Measurements from ENCODE around the gene LZTR1. TPM values are rescaled to one million over a fixed set of nuclear protein-coding genes. Genes with fewer than 3 reads are reported as not detected.

The LZTR1 gene
- total RNA-seq, 1 donor from 2014 or later, result 16.7 TPM

GRCh38 chr22:20957102-20957682, 24.9 kb upstream of the LZTR1 start:
- DNase-seq (ENCODE audit: low read depth), result no peak

GRCh38 chr22:20957683-20958431, 24.2 kb upstream of the LZTR1 start:
- no peak for DNase-seq (ENCODE audit: low read depth)
- peak overlapping the region; percentile 80 for H3K4me3 ChIP-seq (ENCODE audit: low read depth, low read length)
- TF ChIP-seq CTCF (conservative IDR thresholded peaks at IDR 0.05; ENCODE audit: low read depth, low read length), result no peak

More at GRCh38 chr22:20957102-20957682, 24.9 kb upstream of the LZTR1 start:
- TF ChIP-seq CTCF (conservative IDR thresholded peaks at IDR 0.05; ENCODE audit: low read depth, low read length), result no peak
- peak overlapping the region; percentile 80 for H3K4me3 ChIP-seq (ENCODE audit: low read depth, low read length)

- no peak overlapping the region for H3K4me3 ChIP-seq (ENCODE audit: low read depth, low read length)
- DNase-seq (ENCODE audit: low read depth), result no peak
- TF ChIP-seq CTCF (conservative IDR thresholded peaks at IDR 0.05; ENCODE audit: low read depth, low read length), result no peak
These were observed 22.3 kb upstream of the LZTR1 start for GRCh38 chr22:20959578-20960461.

- no peak overlapping the region for H3K4me3 ChIP-seq (ENCODE audit: low read depth, low read length)
- no peak for DNase-seq (ENCODE audit: low read depth)
- TF ChIP-seq CTCF (conservative IDR thresholded peaks at IDR 0.05; ENCODE audit: low read depth, low read length), result no peak
These were observed 21.5 kb upstream of the LZTR1 start for GRCh38 chr22:20960609-20961008.

- TF ChIP-seq CTCF (conservative IDR thresholded peaks at IDR 0.05; ENCODE audit: low read depth, low read length), result no peak
- H3K4me3 ChIP-seq (ENCODE audit: low read depth, low read length), result no peak overlapping the region
- DNase-seq (ENCODE audit: low read depth), result no peak
These were observed 19.6 kb upstream of the LZTR1 start for GRCh38 chr22:20962491-20962945.

GRCh38 chr22:20963201-20964052, 18.7 kb upstream of the LZTR1 start:
- no peak overlapping the region for H3K4me3 ChIP-seq (ENCODE audit: low read depth, low read length)
- no peak for TF ChIP-seq CTCF (conservative IDR thresholded peaks at IDR 0.05; ENCODE audit: low read depth, low read length)

More at GRCh38 chr22:20963201-20964052, 18.7 kb upstream of the LZTR1 start:
- DNase-seq (ENCODE audit: low read depth), result no peak

Data from epithelial cell of proximal tubule (primary cell).